GM12878 (cell line): Measurements from ENCODE around the gene LGALS4.
"Not testable (repeated sequence)": the region's sequence is repeated elsewhere in the genome, so short reads cannot be mapped to it uniquely, and the experiment has no call there.

Source experiments
- ATF3 ChIP-seq: IDR thresholded peaks from 2 replicates; pipeline ENCODE4 v1.6.1; 2011; ENCODE audit warnings: low read depth, mild to moderate bottlenecking, low read length, moderate library complexity, borderline replicate concordance; ENCODE audit errors: extremely low read depth
- CTCF ChIP-seq, 3 experiments: IDR thresholded peaks in 2 of 3; conservative IDR thresholded peaks in 1 of 3; 2 replicates each; pipeline ENCODE4 v1.5.1; 2011; ENCODE audit warnings: low read depth in 3 of 3, low read length in 3 of 3, mild to moderate bottlenecking in 3 of 3, control low read depth in 2 of 3, moderate library complexity in 2 of 3, inconsistent platforms in 1 of 3, mixed read lengths in 1 of 3; ENCODE audit not compliant: control insufficient read depth in 2 of 3, insufficient read depth in 1 of 3; ENCODE audit errors: extremely low read depth in 1 of 3
- EZH2 ChIP-seq: IDR thresholded peaks from 2 replicates; pipeline ENCODE4 v1.6.1; 2012; ENCODE audit warnings: low read depth, mild to moderate bottlenecking, control low read depth, inconsistent platforms, low read length, borderline replicate concordance; ENCODE audit not compliant: control insufficient read depth

GRCh38 chr19:38753783-38754182, 59.0 kb downstream of the LGALS4 start:
- not testable (repeated sequence) for TF ChIP-seq ATF3; EZH2; CTCF (IDR thresholded peaks at IDR 0.05 in 2 of 3, conservative IDR thresholded peaks at IDR 0.05 in 1 of 3; ENCODE audit: control insufficient read depth in 2 of 3, extremely low read depth in 1 of 3, insufficient read depth in 1 of 3, low read depth in 3 of 3, low read length in 3 of 3)
